ENCODE data around the gene KCTD6.
A peak's percentile ranks its signal among the peaks of the same experiment; 100 is the strongest.

KCTD6 gene

GRCh38 chr3:58491506-58492402 lies at the start of gene KCTD6:
TSS of gene KCTD6 (plus strand) at chr3:58492096. CDS start at chr3:58498756, 6,660 bp downstream.
- DNase-seq, result peak; percentile 87
- in situ Hi-C loops (cut with HindIII; ENCODE audit: low pct_ligation_motif_present, low pct_unique_long_range_greater_than_20kb, low sequenced_read_pairs), result no loop called here

DNA sequence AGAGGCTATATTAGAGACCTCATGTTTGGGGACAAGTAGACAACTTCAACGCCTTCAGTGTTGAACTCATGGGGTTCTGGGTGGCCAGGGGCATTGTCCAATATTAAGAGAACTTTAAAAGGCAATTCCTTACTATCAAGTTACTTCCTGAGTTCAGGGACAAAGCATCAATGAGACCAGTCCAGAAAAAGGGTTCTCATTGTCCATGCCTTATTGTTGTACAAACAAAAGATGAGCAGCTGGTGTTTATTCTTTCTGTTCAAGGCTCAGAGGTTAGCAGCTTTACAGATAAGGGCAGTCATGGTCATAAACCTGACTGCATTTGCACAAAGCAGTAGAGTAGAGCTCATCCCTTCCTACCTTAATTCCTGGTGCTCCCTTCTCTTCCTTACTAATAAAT lies 39.7 kb upstream of the KCTD6 start:
- no peak for DNase-seq
- in situ Hi-C loops (cut with HindIII; ENCODE audit: low pct_ligation_motif_present, low pct_unique_long_range_greater_than_20kb, low sequenced_read_pairs), result no loop called here

GRCh38 chr3:58459160-58459559 lies 32.7 kb upstream of the KCTD6 start:
- DNase-seq, result no peak
- in situ Hi-C loops (cut with HindIII; ENCODE audit: low pct_ligation_motif_present, low pct_unique_long_range_greater_than_20kb, low sequenced_read_pairs), result no loop called here

DNA sequence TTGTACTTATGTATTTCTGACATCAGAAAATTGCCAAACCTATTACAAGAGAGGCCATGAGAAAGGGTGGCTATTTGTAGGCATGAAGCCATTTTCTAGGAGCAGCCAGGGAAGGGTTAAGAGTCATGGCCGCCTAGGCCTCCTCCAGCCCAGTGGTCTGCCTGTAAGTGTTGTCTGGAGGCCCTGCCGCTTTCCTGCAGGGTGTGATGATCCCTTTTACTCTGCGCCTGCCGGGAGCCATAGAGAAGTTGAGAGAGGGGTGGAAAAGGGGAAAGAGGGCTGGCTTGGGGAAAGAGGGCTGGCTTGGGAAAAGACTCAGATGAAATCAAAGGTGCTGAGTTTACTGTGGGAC lies 29.1 kb upstream of the KCTD6 start:
- in situ Hi-C loops (cut with HindIII; ENCODE audit: low pct_ligation_motif_present, low pct_unique_long_range_greater_than_20kb, low sequenced_read_pairs), result no loop called here
- no peak for DNase-seq

GRCh38 chr3:58463181-58463941 lies 28.5 kb upstream of the KCTD6 start:
- peak; percentile 69 for DNase-seq
- in situ Hi-C loops (cut with HindIII; ENCODE audit: low pct_ligation_motif_present, low pct_unique_long_range_greater_than_20kb, low sequenced_read_pairs), result no loop called here

DNA sequence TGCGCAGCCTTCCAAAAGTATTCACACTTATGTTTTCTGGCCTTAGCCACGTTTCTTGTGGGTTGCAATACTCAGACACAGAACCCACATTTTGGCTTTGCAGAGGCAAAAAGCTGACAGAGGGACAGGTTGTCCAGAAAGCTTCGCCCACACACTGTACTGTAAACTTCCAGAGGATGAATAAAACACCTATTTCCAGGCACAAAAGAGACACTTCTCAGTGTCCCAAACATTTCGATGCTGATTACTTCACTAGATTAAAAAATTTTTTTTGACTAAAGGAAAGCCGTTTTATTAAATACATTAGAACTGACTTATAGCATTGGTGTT lies 28.0 kb upstream of the KCTD6 start:
- no peak for DNase-seq
- in situ Hi-C loops (cut with HindIII; ENCODE audit: low pct_ligation_motif_present, low pct_unique_long_range_greater_than_20kb, low sequenced_read_pairs), result no loop called here

DNA sequence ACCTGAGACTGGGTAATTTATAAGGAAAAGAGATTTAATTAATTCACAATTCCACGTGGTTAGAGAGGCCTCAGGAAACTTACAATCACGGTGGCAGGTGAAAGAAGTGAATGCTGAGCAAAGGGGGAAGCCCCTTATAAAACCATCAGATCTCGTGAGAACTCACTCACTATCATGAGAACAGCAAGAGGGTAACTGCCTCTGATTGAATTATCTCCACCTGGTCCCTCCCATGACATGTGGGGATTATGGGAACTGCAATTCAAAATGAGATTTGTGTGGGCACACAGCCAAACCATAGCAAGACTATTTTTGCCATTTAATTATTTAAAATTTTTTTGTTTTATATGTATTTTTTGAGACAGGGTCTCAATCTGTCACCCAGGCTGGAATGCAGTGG lies 27.0 kb upstream of the KCTD6 start:
- in situ Hi-C loops (cut with HindIII; ENCODE audit: low pct_ligation_motif_present, low pct_unique_long_range_greater_than_20kb, low sequenced_read_pairs), result no loop called here
- no peak for DNase-seq

GRCh38 chr3:58466899-58467563 lies 24.9 kb upstream of the KCTD6 start:
- DNase-seq, result no peak
- in situ Hi-C loops (cut with HindIII; ENCODE audit: low pct_ligation_motif_present, low pct_unique_long_range_greater_than_20kb, low sequenced_read_pairs), result no loop called here

DNA sequence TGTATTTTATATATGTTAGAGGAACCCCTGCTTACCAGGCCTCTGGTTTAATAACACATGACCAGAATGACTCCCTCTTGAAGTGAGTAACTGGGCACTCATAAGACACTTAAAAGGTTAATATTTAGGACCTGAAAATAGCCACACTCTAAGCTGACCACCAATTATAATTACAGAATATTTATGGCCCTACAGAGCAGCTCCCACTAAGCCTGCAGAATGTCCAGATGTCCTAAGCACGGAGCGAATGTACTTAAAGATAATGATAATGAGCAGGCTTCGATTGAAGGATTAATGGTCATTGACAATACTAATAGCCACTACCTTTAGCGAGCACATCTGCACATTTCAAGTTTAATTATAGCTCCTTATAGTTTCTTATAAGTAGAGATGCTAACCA lies 22.8 kb upstream of the KCTD6 start:
- in situ Hi-C loops (cut with HindIII; ENCODE audit: low pct_ligation_motif_present, low pct_unique_long_range_greater_than_20kb, low sequenced_read_pairs), result no loop called here
- no peak for DNase-seq

GRCh38 chr3:58470363-58471024 lies 21.4 kb upstream of the KCTD6 start:
- in situ Hi-C loops (cut with HindIII; ENCODE audit: low pct_ligation_motif_present, low pct_unique_long_range_greater_than_20kb, low sequenced_read_pairs), result no loop called here
- DNase-seq, result no peak

GRCh38 chr3:58471025-58471887 lies 20.6 kb upstream of the KCTD6 start:
- DNase-seq, result peak; percentile 45

GRCh38 chr3:58473275-58473674 lies 18.6 kb upstream of the KCTD6 start:
- DNase-seq, result no peak
- in situ Hi-C loops (cut with HindIII; ENCODE audit: low pct_ligation_motif_present, low pct_unique_long_range_greater_than_20kb, low sequenced_read_pairs), result no loop called here

More at GRCh38 chr3:58471025-58471887, 20.6 kb upstream of the KCTD6 start:
- in situ Hi-C loops (cut with HindIII; ENCODE audit: low pct_ligation_motif_present, low pct_unique_long_range_greater_than_20kb, low sequenced_read_pairs), result no loop called here

GRCh38 chr3:58474348-58474911 lies 17.5 kb upstream of the KCTD6 start:
- in situ Hi-C loops (cut with HindIII; ENCODE audit: low pct_ligation_motif_present, low pct_unique_long_range_greater_than_20kb, low sequenced_read_pairs), result no loop called here
- no peak for DNase-seq

- in situ Hi-C loops (cut with HindIII; ENCODE audit: low pct_ligation_motif_present, low pct_unique_long_range_greater_than_20kb, low sequenced_read_pairs), result no loop called here
- no peak for DNase-seq
Observed at GRCh38 chr3:58474967-58475578, 16.8 kb upstream of the KCTD6 start.

DNA sequence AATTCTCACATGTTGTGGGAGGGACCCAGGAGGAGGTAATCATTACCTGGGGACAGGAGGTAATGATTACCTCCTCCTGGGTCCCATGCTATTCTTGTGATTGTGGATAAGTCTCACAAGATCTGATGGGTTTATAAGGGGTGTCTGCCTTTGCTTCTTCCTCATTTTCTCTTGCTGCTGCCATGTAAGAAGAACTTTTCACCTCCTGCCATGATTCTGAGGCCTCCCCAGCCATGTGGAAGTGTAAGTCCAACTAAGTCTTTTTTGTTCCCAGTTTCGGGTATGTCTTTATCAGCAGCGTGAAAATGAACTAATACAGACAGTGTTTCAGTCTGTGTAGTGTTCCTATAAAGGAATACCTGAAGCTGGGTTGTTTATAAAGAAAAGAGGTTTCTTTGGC lies 13.1 kb upstream of the KCTD6 start:
- no peak for DNase-seq
- in situ Hi-C loops (cut with HindIII; ENCODE audit: low pct_ligation_motif_present, low pct_unique_long_range_greater_than_20kb, low sequenced_read_pairs), result no loop called here

- DNase-seq, result no peak
- in situ Hi-C loops (cut with HindIII; ENCODE audit: low pct_ligation_motif_present, low pct_unique_long_range_greater_than_20kb, low sequenced_read_pairs), result no loop called here
Observed at GRCh38 chr3:58480309-58480708, 11.6 kb upstream of the KCTD6 start.

DNA sequence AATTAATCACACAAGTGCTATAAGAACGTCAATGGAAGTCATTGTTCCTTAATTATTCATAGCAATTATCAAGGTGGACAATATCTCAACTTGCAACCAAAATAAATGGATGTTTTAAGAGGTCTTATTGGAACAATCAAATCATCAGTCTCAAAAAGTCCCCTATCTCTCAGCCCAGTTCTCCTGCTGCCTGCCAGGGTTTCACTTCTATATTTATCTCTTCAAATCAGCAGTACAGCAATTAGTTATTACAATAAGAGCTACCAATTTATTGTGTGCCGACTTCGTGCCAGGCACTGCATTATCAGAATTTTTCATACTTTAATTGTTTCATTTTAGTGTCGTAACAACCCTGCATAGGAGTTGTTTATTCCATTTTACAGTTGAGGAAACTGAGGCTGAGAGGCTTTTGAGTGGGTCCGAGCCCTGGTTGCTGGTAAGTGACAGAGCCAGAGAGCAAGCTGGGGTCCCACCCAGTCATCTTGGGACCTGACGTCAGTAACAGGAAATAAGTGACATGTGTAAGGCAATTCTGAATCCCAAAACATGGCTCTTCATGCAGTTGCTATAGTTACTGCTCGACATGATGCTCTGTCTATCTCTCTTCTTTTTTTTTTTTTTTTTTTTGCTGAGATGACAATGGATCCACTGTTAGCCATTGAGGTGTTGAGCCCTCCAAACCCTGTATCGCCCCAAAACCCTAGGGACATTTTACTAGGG lies 8.8 kb upstream of the KCTD6 start:
- in situ Hi-C loops (cut with HindIII; ENCODE audit: low pct_ligation_motif_present, low pct_unique_long_range_greater_than_20kb, low sequenced_read_pairs), result no loop called here
- no peak for DNase-seq
